Measurements from ENCODE around the gene TTC23.

Gene TTC23

GRCh38 chr15:99098426-99098825, 151.0 kb downstream of the TTC23 start:
- DNase-seq (ENCODE audit: low read depth): no peak
- no peak overlapping the region for H3K4me3 ChIP-seq (ENCODE audit: low read length)
- no peak for TF ChIP-seq CTCF (IDR thresholded peaks at IDR 0.05; ENCODE audit: insufficient read depth, low read depth, low read length, missing control alignments)

DNA sequence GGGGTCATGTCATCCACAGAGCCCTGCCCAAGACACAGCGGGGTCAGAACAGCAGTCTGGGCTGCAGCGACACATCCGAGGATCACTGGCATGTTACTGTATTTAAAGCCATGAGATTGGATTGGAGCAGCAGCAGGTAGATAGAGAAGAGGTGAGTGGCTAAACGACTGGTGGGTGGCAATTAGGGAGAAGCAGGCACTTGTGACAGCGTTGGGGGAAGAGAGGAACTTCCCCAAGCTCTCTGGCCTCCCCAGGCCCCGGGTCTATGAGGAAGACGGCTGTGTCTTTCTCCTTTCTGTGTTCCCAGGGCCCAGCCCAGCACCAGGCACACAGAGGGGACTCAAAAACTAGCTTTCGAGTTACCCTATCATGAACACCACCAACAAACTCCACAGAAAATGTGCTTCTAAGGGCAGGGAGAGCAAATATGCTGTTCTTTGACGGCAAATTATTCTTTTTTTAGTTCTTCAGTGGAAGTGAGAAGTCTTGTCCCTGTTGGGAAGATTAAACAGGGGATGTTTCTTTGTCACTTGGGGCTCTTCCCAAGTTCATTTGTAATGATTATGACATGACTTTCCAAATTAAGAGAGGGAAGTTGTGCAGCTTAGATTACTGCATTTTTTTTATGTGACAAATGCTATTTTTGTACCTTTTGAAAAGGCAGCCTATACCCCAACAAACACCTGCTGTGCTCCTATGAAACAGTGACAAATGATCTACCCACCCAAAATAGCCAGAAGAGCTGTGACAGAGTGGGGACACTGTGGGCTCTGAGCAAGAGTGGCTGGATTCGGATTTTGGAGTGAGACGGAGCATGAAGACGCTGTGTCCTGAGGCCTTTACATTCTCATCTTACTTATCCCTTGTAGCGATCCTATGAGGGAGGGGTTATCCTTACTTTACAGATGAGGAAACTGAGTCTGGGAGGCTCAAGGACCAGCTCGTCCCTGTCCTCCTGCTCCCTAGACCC, 151.7 kb downstream of the TTC23 start:
- TF ChIP-seq CTCF (IDR thresholded peaks at IDR 0.05; ENCODE audit: insufficient read depth, low read depth, low read length, missing control alignments): no peak
- H3K4me3 ChIP-seq (ENCODE audit: low read length): no peak overlapping the region
- no peak for DNase-seq (ENCODE audit: low read depth)

- peak; percentile 7 for DNase-seq (ENCODE audit: low read depth)
- TF ChIP-seq CTCF (IDR thresholded peaks at IDR 0.05; ENCODE audit: insufficient read depth, low read depth, low read length, missing control alignments): no peak
Measured at GRCh38 chr15:99096894-99097426, 152.4 kb downstream of the TTC23 start.

DNA sequence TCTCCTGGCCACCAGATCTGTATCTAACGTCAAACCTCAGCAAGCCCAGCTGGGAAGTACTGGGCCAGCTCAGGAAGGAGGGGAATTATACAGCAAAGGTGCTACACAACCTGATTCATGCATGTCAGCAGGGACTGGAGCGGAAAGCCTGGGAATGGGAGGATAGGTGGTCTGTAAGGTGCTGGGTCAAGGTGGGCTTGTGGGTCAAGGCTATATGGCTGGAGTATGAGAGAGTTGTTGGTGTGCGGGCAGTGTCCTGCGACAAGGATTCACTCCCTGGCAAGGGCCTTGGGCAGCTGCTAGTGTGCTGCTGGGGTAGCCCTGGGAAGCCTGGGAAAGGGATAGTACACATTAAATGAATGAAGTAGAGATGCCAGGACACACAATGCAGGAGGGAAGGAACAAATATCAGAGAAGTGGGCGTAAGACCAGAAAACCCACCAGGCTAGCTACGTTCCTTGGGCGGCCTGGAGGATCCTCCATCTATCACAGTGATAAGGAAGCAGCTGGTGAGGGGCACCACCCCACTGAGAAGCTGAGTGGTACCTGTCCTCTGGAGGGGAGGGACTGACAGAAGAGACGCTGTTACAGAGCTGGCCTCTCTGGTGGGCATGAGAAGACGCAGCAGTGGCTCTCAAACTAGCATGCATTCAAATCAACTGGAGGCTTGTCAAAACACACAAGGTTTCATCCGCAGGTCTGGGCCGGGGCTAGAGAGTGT, 153.0 kb downstream of the TTC23 start:
- no peak for DNase-seq (ENCODE audit: low read depth)
- no peak overlapping the region for H3K4me3 ChIP-seq (ENCODE audit: low read length)
- TF ChIP-seq CTCF (IDR thresholded peaks at IDR 0.05; ENCODE audit: insufficient read depth, low read depth, low read length, missing control alignments): no peak

More at GRCh38 chr15:99096894-99097426, 152.4 kb downstream of the TTC23 start:
- no peak overlapping the region for H3K4me3 ChIP-seq (ENCODE audit: low read length)

DNA sequence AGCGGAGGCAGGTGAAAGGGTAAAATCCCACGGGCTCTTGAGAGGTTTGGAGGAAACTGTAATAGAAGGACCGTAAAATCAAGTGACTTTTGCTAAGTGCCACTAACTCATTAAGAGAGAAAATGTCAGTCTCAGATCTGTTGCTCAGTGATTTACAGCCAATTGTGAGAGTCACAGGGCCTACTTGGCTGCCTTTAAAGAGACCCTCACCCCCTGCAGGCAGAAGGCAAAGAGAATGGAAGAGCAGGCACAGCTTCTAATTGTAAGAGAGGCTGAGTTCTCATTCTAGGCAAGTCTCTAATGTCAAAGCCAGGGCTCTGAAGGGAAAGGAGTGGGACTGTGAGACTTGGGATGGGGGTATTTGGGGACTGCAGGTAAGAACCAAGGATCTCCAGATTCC, 153.8 kb downstream of the TTC23 start:
- TF ChIP-seq CTCF (IDR thresholded peaks at IDR 0.05; ENCODE audit: insufficient read depth, low read depth, low read length, missing control alignments): no peak
- no peak overlapping the region for H3K4me3 ChIP-seq (ENCODE audit: low read length)
- no peak for DNase-seq (ENCODE audit: low read depth)

GRCh38 chr15:99092554-99093172, 156.7 kb downstream of the TTC23 start:
- H3K4me3 ChIP-seq (ENCODE audit: low read length): no peak overlapping the region
- DNase-seq (ENCODE audit: low read depth): peak; percentile 51
- no peak for TF ChIP-seq CTCF (IDR thresholded peaks at IDR 0.05; ENCODE audit: insufficient read depth, low read depth, low read length, missing control alignments)
